PC-3 (cell line): ENCODE results near the gene DNAJC22. TPM values are rescaled to one million over a fixed set of nuclear protein-coding genes. Genes with fewer than 3 reads are reported as not detected.

Source experiments
- ATAC-seq: fragments of 200-7000 bp; cut with Tn5 transposase; 2 replicates; pipeline ENCODE4 v1.9.1; 2020; ENCODE audit warnings: mild to moderate bottlenecking, moderate library complexity
- BruUV-seq: library from RNA; stranded (reverse); fragments of 400-500 nt; replicated peaks from 2 replicates; lab custom pipeline; 2021; lab: Mats Ljungman, UMichigan
- CTCF ChIA-PET: fragments of 300-600 bp; sonication (Branson Sonifier 250); formaldehyde crosslinking; loops from one replicate; lab custom pipeline; 2022; ENCODE audit warnings: antibody characterized with exemption; lab: Charles Lee
- POLR2A ChIA-PET: fragments of 300-600 bp; sonication (Branson Sonifier 250); formaldehyde crosslinking; loops from one replicate; lab custom pipeline; 2022; ENCODE audit warnings: antibody characterized with exemption; ENCODE audit not compliant: unreplicated experiment; lab: Charles Lee
- DNase-seq: peaks from one replicate; pipeline ENCODE4 v3.0.0-alpha.2; 2015
- H2AFZ ChIP-seq: fragments of 300-600 bp; sonication (generic); 2 replicates; pipeline ENCODE4 v1.6.0; 2016; ENCODE audit warnings: antibody characterized with exemption, low read length
- H3F3A ChIP-seq: fragments of 300-600 bp; sonication (generic); one replicate; pipeline ENCODE4 v1.6.0; 2017; ENCODE audit warnings: antibody characterized with exemption, low read length, control low read depth, mild to moderate bottlenecking; ENCODE audit not compliant: unreplicated experiment
- H3K27ac ChIP-seq: fragments of 300-600 bp; sonication (generic); 2 replicates; pipeline ENCODE4 v1.5.1; 2016; ENCODE audit warnings: mild to moderate bottlenecking, low read length
- H3K27me3 ChIP-seq: fragments of 300-600 bp; sonication (generic); 2 replicates; pipeline ENCODE4 v1.6.1; 2016; ENCODE audit warnings: low read length, mixed read lengths
- H3K36me3 ChIP-seq: fragments of 300-600 bp; sonication (generic); 2 replicates; pipeline ENCODE4 v1.6.1; 2016; ENCODE audit warnings: low read depth, mixed run types, low read length, mixed read lengths
- H3K4me1 ChIP-seq: fragments of 300-600 bp; sonication (generic); 2 replicates; pipeline ENCODE4 v1.5.1; 2016; ENCODE audit warnings: low read length; ENCODE audit not compliant: insufficient read depth
- H3K4me2 ChIP-seq: fragments of 300-600 bp; sonication (generic); 2 replicates; pipeline ENCODE4 v1.6.0; 2016; ENCODE audit warnings: low read length
- H3K4me3 ChIP-seq: fragments of 300-600 bp; sonication (generic); 2 replicates; pipeline ENCODE4 v1.5.1; 2016; ENCODE audit warnings: mild to moderate bottlenecking, low read length, mixed read lengths
- H3K79me2 ChIP-seq: fragments of 300-600 bp; sonication (generic); 2 replicates; pipeline ENCODE4 v1.6.1; 2017; ENCODE audit warnings: low read length, mixed read lengths
- H3K9ac ChIP-seq: fragments of 300-600 bp; sonication (generic); 2 replicates; pipeline ENCODE4 v1.6.0; 2016; ENCODE audit warnings: mild to moderate bottlenecking, low read length
- H3K9me2 ChIP-seq: fragments of 300-600 bp; sonication (generic); replicated peaks from 2 replicates; pipeline ENCODE4 v1.6.1; 2016; ENCODE audit warnings: mixed run types, low read length, mixed read lengths
- H3K9me3 ChIP-seq: fragments of 300-600 bp; sonication (generic); 2 replicates; pipeline ENCODE4 v1.6.1; 2016; ENCODE audit warnings: low read length, mixed read lengths
- H4K20me1 ChIP-seq: fragments of 300-600 bp; sonication (generic); 2 replicates; pipeline ENCODE4 v1.6.1; 2016; ENCODE audit warnings: low read length, mixed read lengths
- EZH2 ChIP-seq: fragments of 300-600 bp; sonication (generic); IDR thresholded peaks from one replicate; pipeline ENCODE4 v1.6.1; 2017; ENCODE audit warnings: antibody characterized with exemption, mild to moderate bottlenecking, low read length; ENCODE audit not compliant: unreplicated experiment
- EZH2phosphoT487 ChIP-seq: fragments of 300-600 bp; sonication (generic); IDR thresholded peaks from 2 replicates; pipeline ENCODE4 v1.6.1; 2018; ENCODE audit warnings: mild to moderate bottlenecking, antibody characterized with exemption, low read length, borderline replicate concordance
- intact Hi-C: fragments of 100-400 bp; cut with micrococcal nuclease; formaldehyde crosslinking; loops from 2 replicates; pipeline ENCODE4 v1.9.0; 2023
- total RNA-seq: library from RNA; depleted of rRNA; stranded (reverse); fragments of >200 nt; gene quantifications from 2 replicates; pipeline ENCODE4 v1.2.3, GENCODE V29; 2014
- TF ChIP-seq, protein P1 (sequence below): fragments of 300-600 bp; sonication (generic); conservative IDR thresholded peaks from 2 replicates; pipeline ENCODE4 v1.5.1; 2017; ENCODE audit warnings: antibody characterized with exemption, low read depth, mild to moderate bottlenecking, low read length

The DNAJC22 gene
- total RNA-seq, 1 experiment from 2014 or later, result 12.9 TPM

GRCh38 chr12:49369411-49370145, 22.9 kb downstream of the DNAJC22 start:
- no peak overlapping the region for H3K9ac ChIP-seq
- H3K4me3 ChIP-seq, result peak overlapping the region; percentile 85
- TF ChIP-seq, protein P1, sequence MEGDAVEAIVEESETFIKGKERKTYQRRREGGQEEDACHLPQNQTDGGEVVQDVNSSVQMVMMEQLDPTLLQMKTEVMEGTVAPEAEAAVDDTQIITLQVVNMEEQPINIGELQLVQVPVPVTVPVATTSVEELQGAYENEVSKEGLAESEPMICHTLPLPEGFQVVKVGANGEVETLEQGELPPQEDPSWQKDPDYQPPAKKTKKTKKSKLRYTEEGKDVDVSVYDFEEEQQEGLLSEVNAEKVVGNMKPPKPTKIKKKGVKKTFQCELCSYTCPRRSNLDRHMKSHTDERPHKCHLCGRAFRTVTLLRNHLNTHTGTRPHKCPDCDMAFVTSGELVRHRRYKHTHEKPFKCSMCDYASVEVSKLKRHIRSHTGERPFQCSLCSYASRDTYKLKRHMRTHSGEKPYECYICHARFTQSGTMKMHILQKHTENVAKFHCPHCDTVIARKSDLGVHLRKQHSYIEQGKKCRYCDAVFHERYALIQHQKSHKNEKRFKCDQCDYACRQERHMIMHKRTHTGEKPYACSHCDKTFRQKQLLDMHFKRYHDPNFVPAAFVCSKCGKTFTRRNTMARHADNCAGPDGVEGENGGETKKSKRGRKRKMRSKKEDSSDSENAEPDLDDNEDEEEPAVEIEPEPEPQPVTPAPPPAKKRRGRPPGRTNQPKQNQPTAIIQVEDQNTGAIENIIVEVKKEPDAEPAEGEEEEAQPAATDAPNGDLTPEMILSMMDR, result peak; percentile 43
- no peak for TF ChIP-seq EZH2phosphoT487
- H3K4me2 ChIP-seq, result peak overlapping the region; percentile 94
- ATAC-seq (no peak), DNase-seq (peak; percentile 61)
- no peaks in the 10 kb centered on the region for H3F3A ChIP-seq
- POLR2A ChIA-PET, result no interaction called here
- intact Hi-C loops, result no loop called here
- H3K9me3 ChIP-seq, result no peaks in the 10 kb centered on the region
- no TSS peak for BruUV-seq
- peaks cover 10% of the 10 kb centered on the region for H4K20me1 ChIP-seq
- CTCF ChIA-PET, result no interaction called here
- no peaks in the 10 kb centered on the region for H3K9me2 ChIP-seq
- no peak overlapping the region for H3K27ac ChIP-seq
- H2AFZ ChIP-seq, result no peak overlapping the region
- peaks cover 74% of the 10 kb centered on the region for H3K79me2 ChIP-seq
- H3K27me3 ChIP-seq, result no peaks in the 10 kb centered on the region
- H3K4me1 ChIP-seq, result peaks cover 36% of the 10 kb centered on the region
- H3K36me3 ChIP-seq, result peaks cover 5% of the 10 kb centered on the region; the same call in 1 of the 2 replicates

DNA sequence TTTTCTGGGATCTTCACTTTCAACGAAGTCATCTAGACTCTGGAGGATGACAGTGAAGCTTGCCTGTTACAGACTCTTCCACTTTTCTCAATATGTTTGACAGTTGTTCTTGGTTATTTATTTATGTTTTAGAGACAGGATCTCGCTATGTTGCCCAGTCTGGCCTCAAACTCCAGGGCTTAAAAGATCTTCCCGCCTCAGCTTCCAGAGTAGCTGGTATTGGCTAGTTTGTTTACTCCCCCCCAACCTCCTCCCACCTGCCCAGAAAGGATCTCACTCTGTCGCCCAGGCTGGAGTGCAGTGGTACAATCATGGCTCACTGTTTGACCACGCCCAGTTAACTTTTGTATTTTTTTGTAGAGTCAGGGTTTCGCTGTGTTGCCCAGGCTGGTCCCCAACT, 23.9 kb downstream of the DNAJC22 start:
- no peak for TF ChIP-seq EZH2
- TF ChIP-seq, protein P1, result no peak
- TF ChIP-seq EZH2phosphoT487, result no peak
- no peak for DNase-seq
- H3K4me1 ChIP-seq, result peaks cover 26% of the 10 kb centered on the region
- intact Hi-C loops, result no loop called here
- CTCF ChIA-PET, result no interaction called here
- H3K27me3 ChIP-seq, result no peaks in the 10 kb centered on the region
- POLR2A ChIA-PET, result no interaction called here
- peaks cover 5% of the 10 kb centered on the region; the same call in 1 of the 2 replicates for H3K36me3 ChIP-seq
- no peak overlapping the region for H3K4me2 ChIP-seq
- no peak overlapping the region for H3K4me3 ChIP-seq
- no peaks in the 10 kb centered on the region for H3F3A ChIP-seq
- no peaks in the 10 kb centered on the region for H3K9me3 ChIP-seq
- no peak overlapping the region for H3K9ac ChIP-seq
- H4K20me1 ChIP-seq, result peaks cover 10% of the 10 kb centered on the region
- no peak overlapping the region for H3K27ac ChIP-seq
- no peak for ATAC-seq
- no peaks in the 10 kb centered on the region for H3K9me2 ChIP-seq
- H3K79me2 ChIP-seq, result peaks cover 84% of the 10 kb centered on the region
- no TSS peak for BruUV-seq
- no peak overlapping the region for H2AFZ ChIP-seq

DNA sequence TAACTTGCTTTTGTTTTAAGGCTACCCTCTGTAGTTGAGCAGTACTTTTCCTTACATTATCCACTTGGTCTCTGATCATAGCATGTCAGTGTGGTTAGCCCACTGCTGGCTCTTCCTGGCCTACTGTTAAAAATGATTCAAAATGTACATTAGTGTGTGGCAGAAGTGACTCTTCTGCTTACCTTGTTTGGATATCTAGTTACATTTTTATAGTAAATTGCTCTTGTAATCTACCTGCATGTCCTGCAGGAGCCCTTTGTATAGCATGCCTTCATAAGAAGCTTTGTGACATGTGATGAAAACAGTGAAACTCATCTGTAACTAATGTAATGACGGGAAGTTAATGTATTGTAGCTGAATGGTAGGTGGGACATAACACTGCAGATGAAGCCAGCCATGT, 28.7 kb downstream of the DNAJC22 start:
- peaks cover 5% of the 10 kb centered on the region; the same call in 1 of the 2 replicates for H3K36me3 ChIP-seq
- no peak overlapping the region for H3K4me2 ChIP-seq
- BruUV-seq, result no TSS peak
- H3K4me1 ChIP-seq, result no peaks in the 10 kb centered on the region
- DNase-seq, result peak; percentile 28
- CTCF ChIA-PET, result interaction anchor here (0.5 to 0.6 kb wide), 2 partner anchors 9 to 44 kb away, joined by 3 to 5 read pairs; no protein-coding TSS in a partner anchor
- H3F3A ChIP-seq, result no peaks in the 10 kb centered on the region
- no peak overlapping the region for H3K27ac ChIP-seq
- no peak for TF ChIP-seq EZH2
- TF ChIP-seq EZH2phosphoT487, result no peak
- TF ChIP-seq, protein P1, result no peak
- no peaks in the 10 kb centered on the region for H3K9me3 ChIP-seq
- ATAC-seq, result peak; percentile 78
- H3K79me2 ChIP-seq, result peaks cover 84% of the 10 kb centered on the region
- H3K4me3 ChIP-seq, result no peak overlapping the region
- H4K20me1 ChIP-seq, result no peaks in the 10 kb centered on the region
- intact Hi-C loops, result no loop called here
- no peaks in the 10 kb centered on the region for H3K27me3 ChIP-seq
- POLR2A ChIA-PET, result interaction anchor here (0.5 kb wide), 1 partner anchor 16 kb away, joined by 6 read pairs; no protein-coding TSS in a partner anchor
- H2AFZ ChIP-seq, result no peak overlapping the region
- no peak overlapping the region for H3K9ac ChIP-seq
- no peaks in the 10 kb centered on the region for H3K9me2 ChIP-seq
